Left lobe of liver (tissue), 2 donors: Measurements from ENCODE around the gene SORBS1. TPM values are rescaled to one million over a fixed set of nuclear protein-coding genes. Genes with fewer than 3 reads are reported as not detected.
A peak's percentile ranks its signal among the peaks of the same experiment; 100 is the strongest.

ENCODE experiments used
- ATAC-seq: fragments of 200-7000 bp; cut with Tn5 transposase; one replicate; pipeline ENCODE4 v1.9.1; 2020; ENCODE audit warnings: mild to moderate bottlenecking, moderate library complexity
- DNase-seq: peaks from one replicate; pipeline ENCODE4 v3.0.0-alpha.2; 2020; ENCODE audit warnings: low spot score
- total RNA-seq: library from RNA; stranded (reverse); gene quantifications from one replicate; pipeline ENCODE4 v1.2.1, GENCODE V29; 2021
- donor health status: DM: no; HTN: no; CAD: no; lungs with moderate emphysema.
- donor health status: DM: no; HTN: yes; CAD: no.

Gene SORBS1
- total RNA-seq, 1 donor from 2014 or later: 57.9 TPM

DNA sequence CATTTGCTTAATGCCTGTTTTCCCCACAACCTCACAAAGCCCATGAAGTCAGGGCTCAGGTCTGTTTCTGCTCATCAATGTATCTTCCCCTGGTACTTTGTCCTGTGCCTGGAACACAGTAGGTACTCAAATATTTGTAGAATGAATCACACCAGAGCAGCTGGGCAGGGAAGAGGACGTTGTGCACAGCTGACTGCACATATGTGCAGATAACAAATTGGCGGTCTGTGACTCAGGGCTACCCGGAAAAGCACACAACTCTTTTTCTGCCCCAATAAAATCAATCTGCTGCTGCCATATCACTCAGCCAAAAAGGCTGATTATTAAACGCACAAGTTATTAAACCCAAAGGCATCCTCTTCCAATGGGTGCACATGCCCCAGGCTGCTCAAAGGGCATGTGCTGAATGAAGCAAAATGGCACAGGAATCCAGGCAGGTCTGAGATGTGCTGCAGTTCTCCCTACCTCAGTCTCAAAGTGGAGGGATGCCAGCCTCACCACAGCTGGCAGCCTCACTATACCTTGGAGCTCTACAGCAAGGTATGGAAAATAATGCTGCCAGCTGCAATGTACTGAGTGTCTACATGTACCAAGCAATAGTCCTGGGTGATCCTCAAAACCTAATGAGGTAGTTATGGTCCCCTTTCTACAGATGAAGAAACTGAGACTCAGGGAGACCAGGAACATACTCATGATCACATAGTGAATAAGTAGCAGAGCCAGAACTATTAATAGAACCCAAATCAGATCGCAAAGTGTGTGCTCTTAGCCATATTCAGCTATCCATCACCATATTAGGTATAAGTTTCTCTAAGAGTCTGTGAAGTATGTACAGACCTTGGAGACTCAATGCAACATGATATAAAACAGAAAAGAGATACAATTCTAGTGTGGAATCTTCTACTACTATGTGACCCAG lies 43.4 kb downstream of the SORBS1 start:
- ATAC-seq: peak; percentile 24
- no peak for DNase-seq

DNA sequence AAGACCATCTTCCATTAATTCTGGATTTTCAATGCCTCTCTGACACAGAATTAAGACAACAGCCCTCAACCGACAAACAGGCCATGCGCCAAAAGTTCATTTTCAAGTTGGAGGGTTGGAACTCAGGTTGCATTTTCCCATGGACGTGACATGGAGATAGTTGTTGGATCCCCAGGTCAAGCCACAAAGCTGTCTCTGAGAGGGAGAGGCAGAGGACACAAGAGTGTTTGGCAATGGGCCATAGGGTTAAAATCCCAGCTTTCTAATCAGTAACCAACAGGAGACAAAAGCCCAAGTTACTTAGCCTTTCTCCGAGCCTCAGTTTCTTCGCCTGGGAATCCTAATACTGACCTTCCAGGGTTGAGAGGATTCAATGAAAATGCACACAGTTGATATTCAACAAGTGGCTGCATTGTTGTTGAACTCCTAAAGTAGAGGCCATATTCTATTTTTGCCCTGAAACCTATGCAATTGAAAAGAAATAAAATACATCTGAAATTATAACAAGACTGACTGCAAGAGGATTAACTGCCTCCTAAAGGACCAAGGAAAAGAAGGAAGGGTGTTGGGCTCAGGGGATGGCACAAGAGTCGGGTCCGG lies 44.3 kb downstream of the SORBS1 start:
- DNase-seq: no peak

DNA sequence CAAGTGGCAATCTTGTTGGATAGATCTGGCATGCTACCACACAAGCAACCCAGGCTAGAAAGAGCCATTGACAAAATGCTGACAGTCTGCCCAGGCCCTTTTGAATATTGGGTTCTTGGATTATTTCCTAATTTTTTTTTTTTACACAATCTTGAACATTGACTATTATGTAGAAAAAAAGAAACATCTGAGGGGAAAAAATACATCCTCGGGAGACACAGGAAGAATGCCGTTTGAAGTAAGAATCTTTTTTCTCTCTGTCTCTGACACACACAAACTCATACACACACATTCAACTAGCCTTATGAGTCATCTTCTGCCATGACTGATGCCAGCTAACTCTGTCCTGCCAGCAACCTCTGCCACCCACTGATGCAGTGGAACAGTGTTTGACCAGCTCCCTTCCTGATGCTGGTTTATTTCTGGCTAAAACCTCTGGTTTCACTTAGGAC lies 47.2 kb downstream of the SORBS1 start:
- ATAC-seq (peak; percentile 70), DNase-seq (peak; percentile 74)

More for the DNA sequence above, 44.3 kb downstream of the SORBS1 start:
- peak; percentile 25 for ATAC-seq

DNA sequence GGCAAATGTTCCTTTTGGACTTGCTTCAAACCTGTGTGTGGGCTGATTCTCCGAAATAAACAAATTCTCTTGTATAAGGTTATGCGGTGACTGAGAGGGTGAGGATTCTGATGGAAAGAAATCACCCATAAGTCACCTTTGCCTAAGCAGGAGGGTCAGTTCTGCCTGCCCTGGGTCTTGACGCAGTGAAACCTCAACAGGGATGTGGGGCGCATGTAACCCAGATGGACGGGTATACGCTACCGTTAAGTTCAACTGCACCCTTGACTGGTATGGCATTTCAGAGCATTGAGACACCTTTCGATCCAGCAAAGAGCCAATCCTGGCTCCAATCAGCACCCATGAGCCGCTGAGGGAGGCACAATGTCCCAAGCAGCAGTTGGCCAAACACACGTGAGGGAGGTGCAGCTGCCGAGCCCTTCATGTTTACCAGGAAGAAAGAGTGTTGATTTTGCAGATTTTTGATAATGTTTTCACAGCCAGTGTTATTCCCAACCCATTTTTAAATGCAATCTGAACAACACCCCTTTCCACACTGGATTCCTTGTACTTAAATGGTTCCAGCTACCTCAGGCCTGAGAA lies 48.1 kb downstream of the SORBS1 start:
- peak; percentile 73 for ATAC-seq

DNA sequence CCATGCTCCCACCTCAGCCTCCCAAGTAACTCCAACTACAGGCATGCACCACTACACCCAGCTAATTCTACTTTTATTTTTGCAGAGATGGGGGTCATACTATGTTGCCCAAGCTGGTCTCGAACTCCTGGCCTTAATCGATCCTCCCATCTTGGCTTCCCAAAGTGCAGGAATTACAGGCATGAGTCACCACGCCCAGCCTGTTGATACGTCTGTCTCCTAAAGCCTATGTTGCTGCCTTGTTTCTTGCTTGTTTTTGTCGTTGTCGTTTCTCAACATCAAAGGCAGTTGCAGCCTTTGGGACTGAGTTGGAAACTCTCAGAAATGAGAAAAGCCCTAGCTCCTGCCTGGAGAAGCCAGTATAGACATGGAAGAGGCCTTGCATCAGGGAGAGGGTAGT lies 49.9 kb downstream of the SORBS1 start:
- DNase-seq (no peak), ATAC-seq (no peak)

More for the DNA sequence above, 48.1 kb downstream of the SORBS1 start:
- peak; percentile 83 for DNase-seq

DNA sequence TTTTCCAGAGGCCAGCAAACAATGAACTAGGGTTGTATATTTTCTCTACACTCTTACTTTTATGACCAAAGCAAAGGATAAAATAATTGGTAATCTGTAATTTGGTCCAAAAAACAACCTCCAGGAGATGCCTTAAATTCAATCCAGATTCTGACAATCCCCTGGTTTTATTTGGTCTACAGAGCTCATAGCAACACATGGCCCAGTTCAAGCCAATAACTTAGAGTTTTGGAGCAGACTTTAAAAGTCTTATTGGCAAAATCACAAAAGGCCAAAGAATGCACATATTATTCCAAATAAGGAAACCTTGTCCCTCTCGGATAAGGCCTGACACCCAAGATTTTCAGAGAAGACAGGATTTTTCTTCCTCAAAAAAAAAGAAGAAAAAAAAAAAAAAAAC lies 51.9 kb downstream of the SORBS1 start:
- ATAC-seq (no peak), DNase-seq (no peak)

DNA sequence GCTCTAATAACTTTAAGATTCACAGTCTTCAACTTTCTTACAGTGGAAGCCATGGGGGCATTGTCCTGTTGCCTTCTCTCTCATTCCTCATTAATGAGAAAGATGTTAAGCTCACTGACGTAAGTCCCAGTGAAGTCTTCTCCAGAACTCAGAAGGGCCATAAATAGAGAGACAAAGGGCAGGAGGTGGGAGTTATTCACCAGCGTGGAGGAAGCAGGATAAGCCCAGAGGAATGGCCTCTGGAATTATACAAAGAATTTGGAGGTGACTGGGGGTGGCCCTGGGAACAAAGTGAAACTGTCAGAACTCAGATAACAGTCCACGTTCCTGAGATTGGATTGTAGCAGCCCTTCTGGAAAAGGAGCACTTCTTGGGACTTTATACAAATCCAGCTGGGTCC lies 52.4 kb downstream of the SORBS1 start:
- ATAC-seq: peak; percentile 2

DNA sequence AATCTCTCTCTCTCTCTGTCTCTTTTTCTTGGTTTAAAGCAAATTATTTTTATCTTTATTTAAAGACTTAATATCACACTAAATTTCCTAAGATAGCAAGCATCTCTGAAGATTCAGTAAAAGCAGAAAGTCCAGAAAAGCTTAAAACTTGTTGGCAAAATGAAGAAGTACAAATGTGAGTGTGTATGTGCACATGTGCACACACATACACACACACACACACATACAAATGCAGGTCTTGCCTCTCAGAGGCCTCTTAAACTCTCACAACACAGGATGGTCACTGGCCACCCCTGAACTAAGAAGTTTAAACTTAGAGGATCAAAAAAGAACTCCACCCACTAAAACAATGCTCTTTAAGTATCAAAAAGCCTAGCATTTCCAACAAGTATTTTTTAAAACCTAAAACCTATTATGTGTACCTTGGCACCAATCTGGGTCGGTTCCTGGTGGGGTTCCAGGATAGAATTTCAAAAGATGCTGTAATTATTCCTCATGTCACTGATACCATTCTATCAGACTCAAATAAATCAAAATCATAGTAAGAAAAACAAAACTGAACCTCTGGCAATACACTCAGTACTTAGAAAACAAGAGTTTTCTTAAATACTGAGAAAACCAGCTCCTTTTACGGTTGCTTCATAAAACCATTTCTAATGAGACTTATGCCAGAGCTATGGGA lies 55.0 kb downstream of the SORBS1 start:
- no peak for DNase-seq
- ATAC-seq: peak; percentile 6

More for the DNA sequence above, 52.4 kb downstream of the SORBS1 start:
- no peak for DNase-seq

DNA sequence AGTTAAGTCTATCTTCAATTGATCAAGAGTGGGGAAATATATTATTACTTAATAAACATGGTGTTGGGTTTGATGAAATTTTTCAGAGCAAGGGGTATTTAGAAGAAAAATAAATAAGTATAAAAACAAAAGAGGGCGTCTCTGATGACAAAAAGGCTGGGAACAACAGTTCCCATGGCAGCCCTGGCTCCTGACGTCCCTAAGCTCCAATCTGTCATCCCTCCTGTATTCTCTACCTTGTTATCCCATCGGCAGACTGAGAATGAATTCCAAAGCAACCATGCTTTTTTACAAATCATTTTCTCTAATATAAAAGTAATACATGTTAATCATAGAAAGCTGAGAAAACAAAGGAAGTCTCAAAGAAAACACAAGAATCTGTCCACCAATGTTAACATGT lies 55.5 kb downstream of the SORBS1 start:
- DNase-seq (no peak), ATAC-seq (no peak)

DNA sequence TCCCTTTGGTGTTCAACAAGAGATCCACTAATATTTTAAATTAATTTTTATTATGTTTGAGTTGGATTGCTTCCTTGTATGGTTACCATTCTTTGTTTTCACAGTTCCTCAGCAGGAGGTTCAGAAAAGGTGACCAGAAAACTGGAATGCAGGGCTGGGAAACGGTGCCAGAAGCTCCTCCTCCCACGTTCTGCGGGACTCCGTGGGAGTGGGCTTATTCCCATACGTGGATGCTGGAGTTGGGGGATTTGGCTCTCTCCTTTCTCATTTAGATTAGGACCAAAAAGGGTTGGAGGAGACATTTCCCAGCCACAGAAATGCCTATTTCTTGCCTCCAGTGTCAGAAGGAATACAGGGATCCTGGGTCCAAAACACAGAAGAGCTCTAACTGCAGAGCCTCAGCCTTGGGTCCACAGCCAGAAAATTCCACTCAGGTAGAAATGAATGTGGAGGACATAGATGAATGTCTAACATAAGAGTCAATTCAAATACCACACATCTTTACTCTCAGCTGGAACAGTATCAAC lies 56.0 kb downstream of the SORBS1 start:
- ATAC-seq (no peak), DNase-seq (no peak)

DNA sequence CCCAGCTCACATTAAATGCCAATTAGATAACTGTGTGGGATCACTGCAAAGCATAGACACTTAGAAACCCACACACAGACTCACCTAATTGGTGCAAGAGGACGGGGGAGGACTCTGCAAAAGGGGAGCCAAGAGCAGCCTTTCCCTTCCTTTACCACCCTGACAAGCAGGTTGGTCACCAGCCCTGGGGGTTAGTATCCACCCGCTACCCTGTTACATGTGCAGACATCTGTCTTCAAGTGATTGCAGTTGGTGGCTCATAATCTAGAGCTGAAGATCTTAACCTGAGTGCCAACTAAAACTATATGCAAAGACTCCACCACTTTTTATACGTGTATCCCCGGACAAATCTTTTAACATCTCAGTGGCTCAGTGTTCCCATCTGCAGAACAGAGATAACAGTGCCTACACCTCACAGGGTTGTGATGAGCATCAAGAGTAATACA lies 56.9 kb downstream of the SORBS1 start:
- DNase-seq (no peak), ATAC-seq (no peak)

DNA sequence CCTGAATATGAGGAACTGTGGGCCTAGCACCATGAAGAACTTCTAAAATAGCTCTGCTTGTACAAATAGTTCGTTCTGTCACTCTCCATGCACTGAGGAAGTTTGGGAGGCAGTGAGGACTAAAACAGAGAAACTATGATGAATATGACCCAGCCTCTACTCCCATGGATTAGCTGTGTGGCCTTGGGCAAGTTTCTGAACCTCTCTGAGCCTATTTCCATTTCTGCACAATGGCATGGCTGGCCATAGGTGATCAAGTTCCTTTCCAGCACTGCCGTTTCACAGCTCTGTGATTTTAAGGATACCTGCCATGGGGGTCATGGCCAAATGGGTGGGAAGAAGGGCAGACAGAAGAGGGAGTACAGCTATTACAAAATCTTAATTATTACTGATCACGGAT lies 57.6 kb downstream of the SORBS1 start:
- DNase-seq (no peak), ATAC-seq (no peak)

DNA sequence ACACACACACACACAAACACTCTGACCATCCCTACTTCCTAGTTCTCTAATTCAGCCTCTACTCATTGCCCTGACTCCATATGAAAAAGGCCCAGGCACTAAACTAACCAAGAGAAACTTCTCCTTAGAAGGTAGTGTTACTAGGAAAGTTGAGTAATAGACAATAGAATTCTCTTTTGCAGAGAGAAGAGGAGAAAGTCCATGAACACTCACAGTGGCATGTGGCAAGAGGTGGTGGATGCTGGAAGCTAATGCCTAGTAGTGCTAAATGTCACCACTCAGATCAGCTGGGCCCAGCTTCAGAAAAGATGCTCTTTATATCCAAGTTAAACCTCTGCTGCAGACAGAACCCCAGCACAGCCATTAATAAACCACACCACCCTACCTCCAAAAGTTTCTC lies 58.2 kb downstream of the SORBS1 start:
- ATAC-seq (peak; percentile 65), DNase-seq (peak; percentile 72)

DNA sequence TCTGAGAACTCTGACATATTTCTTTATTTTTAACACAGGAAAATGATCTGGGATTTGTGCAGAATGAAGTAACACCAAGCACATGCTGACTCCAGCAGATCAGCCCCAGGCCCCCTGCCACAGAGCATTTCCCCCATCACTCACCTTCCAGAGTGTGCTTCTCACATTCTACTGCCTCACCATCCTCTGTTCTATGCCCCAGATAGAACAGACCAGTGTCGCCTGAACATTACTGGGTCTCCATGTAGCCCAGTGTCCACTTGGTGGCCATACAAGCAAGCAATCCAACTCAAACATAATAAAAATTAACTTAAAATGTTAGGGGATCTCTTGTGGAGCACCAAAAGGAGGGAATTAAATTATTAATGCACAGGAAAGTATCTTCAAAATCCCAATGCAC lies 58.8 kb downstream of the SORBS1 start:
- no peak for ATAC-seq
- no peak for DNase-seq

DNA sequence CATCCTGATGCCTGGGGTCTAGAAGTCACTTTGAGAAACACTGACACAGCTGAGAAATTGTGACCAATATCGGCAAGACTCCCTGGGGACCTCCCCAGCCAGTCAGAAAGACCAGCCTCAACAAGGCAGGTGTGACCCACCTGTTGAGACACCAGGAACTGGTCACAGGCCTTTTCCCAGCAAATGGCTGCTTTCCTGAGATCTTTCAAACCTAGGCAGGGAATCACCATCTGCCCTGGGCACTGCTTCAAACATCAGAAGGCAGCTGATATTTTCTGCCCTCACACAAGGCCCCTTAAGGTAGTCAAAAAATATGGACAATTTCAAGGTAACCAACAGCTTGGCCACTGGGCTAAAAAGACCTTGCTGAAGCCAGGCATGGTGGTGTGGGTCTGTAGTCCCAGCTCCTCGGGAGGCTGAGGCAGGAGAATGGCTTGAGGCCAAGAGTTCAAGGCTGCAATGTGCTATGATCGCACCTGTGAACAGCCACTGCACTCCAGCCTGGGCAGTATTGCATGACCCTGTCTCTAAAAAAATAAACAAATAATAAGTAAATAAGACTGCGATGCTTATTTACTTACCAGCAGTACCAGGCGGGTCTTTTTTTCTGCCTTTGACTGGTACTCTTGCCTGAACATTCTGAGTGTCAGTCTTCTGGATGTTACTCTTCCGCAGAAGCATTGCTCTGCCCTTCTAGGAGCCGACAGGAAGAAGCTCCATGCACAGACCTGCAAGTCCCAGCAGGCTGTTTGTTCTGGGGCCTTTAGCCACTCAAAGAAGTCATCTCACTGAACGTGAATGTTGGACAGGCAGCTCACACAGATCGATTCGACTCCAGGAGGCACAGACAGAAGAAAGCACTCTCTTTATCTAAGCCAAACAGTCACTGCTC lies 59.7 kb downstream of the SORBS1 start:
- peak; percentile 79 for DNase-seq

DNA sequence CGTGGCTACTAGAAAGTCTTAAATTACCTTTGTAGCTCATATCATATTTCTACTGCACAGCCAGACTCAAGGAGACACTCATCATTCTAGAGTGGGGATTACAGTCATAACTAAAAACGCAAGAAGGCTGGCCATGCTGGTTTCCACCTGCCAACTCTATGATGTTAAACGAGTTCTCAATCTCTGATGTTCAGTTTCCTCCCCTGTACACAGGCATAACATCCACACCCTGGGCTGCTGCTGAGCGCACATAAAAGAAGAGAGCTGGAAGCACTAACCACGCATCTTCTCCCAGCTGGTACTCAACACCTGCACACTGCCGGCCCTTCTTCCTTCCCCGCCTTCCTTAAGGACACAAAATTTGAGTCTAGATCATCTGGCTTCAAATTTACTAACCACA lies 60.5 kb downstream of the SORBS1 start:
- no peak for ATAC-seq
- DNase-seq: no peak

More for the DNA sequence above, 59.7 kb downstream of the SORBS1 start:
- peak; percentile 61 for ATAC-seq

DNA sequence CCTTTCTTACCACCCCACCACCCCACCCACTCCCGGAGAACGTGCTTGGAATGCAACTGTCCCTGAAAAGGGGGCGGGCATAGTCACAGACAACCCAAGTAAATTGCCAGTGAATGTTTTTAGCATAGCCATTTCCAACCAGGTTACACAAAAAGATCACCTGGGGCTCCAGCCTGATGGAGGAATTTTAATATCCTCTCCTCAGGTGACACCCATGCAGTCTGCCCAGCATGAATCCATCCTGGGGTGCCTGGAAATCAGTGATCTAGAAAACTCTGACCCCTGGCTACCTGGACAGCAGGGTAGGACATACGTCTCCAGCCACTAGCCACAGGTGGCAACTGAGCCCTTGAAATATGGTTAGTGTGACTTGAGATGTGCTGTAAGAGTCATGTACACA lies 61.1 kb downstream of the SORBS1 start:
- ATAC-seq (peak; percentile 1), DNase-seq (no peak)

DNA sequence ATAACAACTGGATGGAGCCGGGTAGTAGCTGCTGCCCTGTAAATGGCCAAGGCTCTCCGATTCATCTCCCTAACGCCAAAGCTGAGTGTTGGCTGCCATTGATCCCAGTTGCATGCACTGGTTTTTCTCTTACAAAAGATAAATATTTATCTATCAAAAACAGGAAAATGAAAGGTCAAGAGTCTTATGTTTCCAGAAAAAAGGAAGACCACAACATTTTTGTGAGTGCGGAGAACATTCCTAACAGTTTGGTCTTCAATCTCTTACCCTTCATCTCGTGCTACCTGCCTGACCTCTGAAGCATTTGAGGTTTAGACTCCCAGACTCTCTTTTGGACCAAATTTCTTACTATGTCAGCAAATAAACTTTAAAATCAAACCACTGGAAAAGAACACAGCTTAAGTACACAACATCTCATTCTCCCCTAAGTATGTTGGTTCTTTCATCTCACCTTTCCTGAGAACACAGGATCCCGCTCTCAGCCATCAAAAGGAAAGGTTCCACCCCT lies 61.6 kb downstream of the SORBS1 start:
- ATAC-seq: peak; percentile 40
- no peak for DNase-seq

DNA sequence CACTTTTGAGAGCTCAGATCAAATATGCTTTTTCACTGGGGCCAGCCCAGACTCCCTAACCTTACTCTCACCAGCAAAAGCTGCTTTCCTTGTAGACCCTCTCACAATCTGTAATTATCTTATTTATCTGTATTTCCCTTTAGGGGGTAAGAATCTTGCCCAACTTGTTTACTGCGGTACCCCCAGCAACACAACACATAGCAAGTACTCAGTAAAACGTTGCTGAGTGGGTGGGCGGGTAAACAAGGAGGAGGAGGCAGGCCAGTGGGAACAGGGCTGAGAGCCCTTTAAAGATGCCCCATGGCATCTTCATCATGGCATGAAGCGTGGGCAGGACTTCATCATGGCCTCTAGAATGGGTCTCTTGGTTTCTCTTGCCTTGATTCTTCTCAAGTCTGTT lies 64.2 kb downstream of the SORBS1 start:
- no peak for ATAC-seq
- no peak for DNase-seq
